ENCODE results near the gene GDPD5.

The GDPD5 gene

GRCh38 chr11:75507571-75507970, 18.2 kb downstream of the GDPD5 start:
- no peak for DNase-seq (ENCODE audit: low read depth)
- no peak overlapping the region for H3K4me3 ChIP-seq (ENCODE audit: control insufficient read depth, low read depth, low read length)
- TF ChIP-seq, protein P1, sequence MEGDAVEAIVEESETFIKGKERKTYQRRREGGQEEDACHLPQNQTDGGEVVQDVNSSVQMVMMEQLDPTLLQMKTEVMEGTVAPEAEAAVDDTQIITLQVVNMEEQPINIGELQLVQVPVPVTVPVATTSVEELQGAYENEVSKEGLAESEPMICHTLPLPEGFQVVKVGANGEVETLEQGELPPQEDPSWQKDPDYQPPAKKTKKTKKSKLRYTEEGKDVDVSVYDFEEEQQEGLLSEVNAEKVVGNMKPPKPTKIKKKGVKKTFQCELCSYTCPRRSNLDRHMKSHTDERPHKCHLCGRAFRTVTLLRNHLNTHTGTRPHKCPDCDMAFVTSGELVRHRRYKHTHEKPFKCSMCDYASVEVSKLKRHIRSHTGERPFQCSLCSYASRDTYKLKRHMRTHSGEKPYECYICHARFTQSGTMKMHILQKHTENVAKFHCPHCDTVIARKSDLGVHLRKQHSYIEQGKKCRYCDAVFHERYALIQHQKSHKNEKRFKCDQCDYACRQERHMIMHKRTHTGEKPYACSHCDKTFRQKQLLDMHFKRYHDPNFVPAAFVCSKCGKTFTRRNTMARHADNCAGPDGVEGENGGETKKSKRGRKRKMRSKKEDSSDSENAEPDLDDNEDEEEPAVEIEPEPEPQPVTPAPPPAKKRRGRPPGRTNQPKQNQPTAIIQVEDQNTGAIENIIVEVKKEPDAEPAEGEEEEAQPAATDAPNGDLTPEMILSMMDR (IDR thresholded peaks at IDR 0.05; ENCODE audit: control insufficient read depth, insufficient read depth, low read depth, low read length, missing control alignments): no peak

- TF ChIP-seq, protein P1 (IDR thresholded peaks at IDR 0.05; ENCODE audit: control insufficient read depth, insufficient read depth, low read depth, low read length, missing control alignments): no peak
- H3K4me3 ChIP-seq (ENCODE audit: control insufficient read depth, low read depth, low read length): no peak overlapping the region
Observed at GRCh38 chr11:75506827-75507226, 18.9 kb downstream of the GDPD5 start.

GRCh38 chr11:75505916-75506692, 19.6 kb downstream of the GDPD5 start:
- H3K4me3 ChIP-seq (ENCODE audit: control insufficient read depth, low read depth, low read length): no peak overlapping the region
- TF ChIP-seq, protein P1 (IDR thresholded peaks at IDR 0.05; ENCODE audit: control insufficient read depth, insufficient read depth, low read depth, low read length, missing control alignments): no peak
- no peak for DNase-seq (ENCODE audit: low read depth)

More at GRCh38 chr11:75506827-75507226, 18.9 kb downstream of the GDPD5 start:
- no peak for DNase-seq (ENCODE audit: low read depth)

DNA sequence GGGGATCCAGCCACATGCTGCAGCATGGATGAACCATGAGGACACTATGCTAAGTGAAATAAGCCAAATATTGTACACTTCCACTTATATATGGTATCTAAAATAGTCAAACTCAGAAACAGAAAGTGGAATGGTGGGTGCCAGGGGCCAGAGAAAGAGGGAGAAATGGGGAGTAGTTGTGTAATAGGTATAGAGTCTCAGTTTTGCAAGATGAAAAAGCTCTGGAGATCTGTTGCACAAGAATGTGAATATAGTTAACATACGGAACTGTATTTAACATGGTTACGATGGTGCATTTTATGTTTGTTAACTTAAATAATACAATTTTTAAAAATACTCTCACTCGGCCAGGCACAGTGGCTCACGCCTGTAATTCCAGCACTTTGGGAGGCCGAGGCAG, 21.2 kb downstream of the GDPD5 start:
- H3K4me3 ChIP-seq (ENCODE audit: control insufficient read depth, low read depth, low read length): no peak overlapping the region
- DNase-seq (ENCODE audit: low read depth): no peak
- TF ChIP-seq, protein P1 (IDR thresholded peaks at IDR 0.05; ENCODE audit: control insufficient read depth, insufficient read depth, low read depth, low read length, missing control alignments): no peak

- no peak overlapping the region for H3K4me3 ChIP-seq (ENCODE audit: control insufficient read depth, low read depth, low read length)
- DNase-seq (ENCODE audit: low read depth): no peak
- TF ChIP-seq, protein P1 (IDR thresholded peaks at IDR 0.05; ENCODE audit: control insufficient read depth, insufficient read depth, low read depth, low read length, missing control alignments): no peak
Observed at GRCh38 chr11:75503531-75504099, 22.1 kb downstream of the GDPD5 start.

- no peak overlapping the region for H3K4me3 ChIP-seq (ENCODE audit: control insufficient read depth, low read depth, low read length)
- DNase-seq (ENCODE audit: low read depth): no peak
- TF ChIP-seq, protein P1 (IDR thresholded peaks at IDR 0.05; ENCODE audit: control insufficient read depth, insufficient read depth, low read depth, low read length, missing control alignments): no peak
Observed at GRCh38 chr11:75502138-75502537, 23.6 kb downstream of the GDPD5 start.

Measured in AG09309 (cell line).